ENCODE results near the gene SNX1.

- TF ChIP-seq CTCF (IDR thresholded peaks at IDR 0.05; ENCODE audit: poor library complexity, severe bottlenecking) (no peak), SMC3 (conservative IDR thresholded peaks at IDR 0.05; ENCODE audit: poor library complexity) (no peak)
Measured at GRCh38 chr15:64127521-64128270, 31.9 kb downstream of the SNX1 start.
